SIG-M5 treated with dmso at 0.1 percent for 504 hours (cell line): Measurements from ENCODE around the gene MRPL14.

ENCODE experiments used
- DNase-seq: peaks from one replicate; lab custom pipeline; 2025; ENCODE audit not compliant: unreplicated experiment; lab: John Stamatoyannopoulos, UW

Gene MRPL14

GRCh38 chr6:44126320-44127149, 717 bp downstream of the MRPL14 start:
- peak; percentile 29 for DNase-seq

GRCh38 chr6:44123544-44123943, 3.7 kb downstream of the MRPL14 start:
- DNase-seq, result no peak

- no peak for DNase-seq
Observed at GRCh38 chr6:44122801-44123200, 4.5 kb downstream of the MRPL14 start.

GRCh38 chr6:44120692-44121443, 6.4 kb downstream of the MRPL14 start:
- DNase-seq, result no peak

- DNase-seq, result no peak
Observed at GRCh38 chr6:44119704-44120262, 7.5 kb downstream of the MRPL14 start.

GRCh38 chr6:44117397-44118128, 9.7 kb downstream of the MRPL14 start:
- no peak for DNase-seq

- DNase-seq, result no peak
Observed at GRCh38 chr6:44116641-44117382, 10.4 kb downstream of the MRPL14 start.

GRCh38 chr6:44115866-44116265, 11.4 kb downstream of the MRPL14 start:
- DNase-seq, result no peak

- DNase-seq, result no peak
Observed at GRCh38 chr6:44113414-44113813, 13.8 kb downstream of the MRPL14 start.

GRCh38 chr6:44111434-44112417, 15.5 kb downstream of the MRPL14 start:
- DNase-seq, result no peak

- no peak for DNase-seq
Observed at GRCh38 chr6:44110966-44111365, 16.3 kb downstream of the MRPL14 start.

GRCh38 chr6:44110005-44110676, 17.1 kb downstream of the MRPL14 start:
- DNase-seq, result no peak

GRCh38 chr6:44109212-44109611, 18.0 kb downstream of the MRPL14 start:
- no peak for DNase-seq

GRCh38 chr6:44108471-44108870, 18.8 kb downstream of the MRPL14 start:
- no peak for DNase-seq

- DNase-seq, result no peak
Observed at GRCh38 chr6:44107017-44107416, 20.2 kb downstream of the MRPL14 start.

- no peak for DNase-seq
Observed at GRCh38 chr6:44105993-44106740, 21.1 kb downstream of the MRPL14 start.

- DNase-seq, result no peak
Observed at GRCh38 chr6:44105146-44105545, 22.1 kb downstream of the MRPL14 start.

GRCh38 chr6:44104481-44105021, 22.7 kb downstream of the MRPL14 start:
- no peak for DNase-seq
